Heart right ventricle (tissue), 16 donors: ENCODE data around the gene ARRDC3. TPM values are rescaled to one million over a fixed set of nuclear protein-coding genes. Genes with fewer than 3 reads are reported as not detected.

ENCODE experiments used
- ATAC-seq, 8 donors: fragments of 200-7000 bp; cut with Tn5 transposase; one replicate each; pipeline ENCODE4 v1.9.1; 2020; ENCODE audit warnings: mild to moderate bottlenecking in 8 of 8, moderate library complexity in 8 of 8, moderate number of reproducible peaks in 1 of 8
- DNase-seq, 2 donors: peaks; one replicate each; pipeline ENCODE4 v3.0.0-alpha.2; 2020
- H3K27ac ChIP-seq, 10 donors: fragments of 200-600 bp; sonication (generic) in 2 of 10; one replicate each; pipeline versions ENCODE4 v1.5.0 to v1.8.0; 2020 to 2022; ENCODE audit warnings: mild to moderate bottlenecking in 3 of 10
- H3K27me3 ChIP-seq, 7 donors: fragments of 200-600 bp; one replicate each; pipeline ENCODE4 v1.8.0; 2021 to 2022; ENCODE audit warnings: mild to moderate bottlenecking in 2 of 7
- H3K36me3 ChIP-seq, 9 donors: fragments of 200-600 bp; sonication (generic) in 1 of 9; one replicate each; pipeline versions ENCODE4 v1.5.0 to v1.8.0; 2020 to 2022; ENCODE audit warnings: mild to moderate bottlenecking in 2 of 9
- H3K4me1 ChIP-seq, 9 donors: fragments of 200-600 bp; sonication (generic) in 1 of 9; one replicate each; pipeline versions ENCODE4 v1.5.0 to v1.8.0; 2020 to 2022; ENCODE audit warnings: mild to moderate bottlenecking in 4 of 9
- H3K4me3 ChIP-seq, 10 donors: fragments of 200-600 bp; sonication (generic) in 2 of 10; one replicate each; pipeline versions ENCODE4 v1.5.0 to v1.8.0; 2020 to 2022; ENCODE audit warnings: mild to moderate bottlenecking in 7 of 10, moderate library complexity in 2 of 10
- H3K9me3 ChIP-seq, 11 donors: fragments of 200-600 bp in 10 of 11; sonication (generic) in 2 of 11; one replicate each; pipeline versions ENCODE4 v1.5.0 to v1.8.0; 2013 to 2022; ENCODE audit warnings: mild to moderate bottlenecking in 2 of 11, control low read depth in 1 of 11, moderate library complexity in 1 of 11
- CTCF ChIP-seq, 9 donors: fragments of 200-600 bp; sonication (generic) in 2 of 9; IDR thresholded peaks; one replicate each; pipeline versions ENCODE4 v1.5.0 to v1.8.0; 2021 to 2022; ENCODE audit warnings: antibody characterized with exemption in 9 of 9, mild to moderate bottlenecking in 5 of 9, moderate library complexity in 1 of 9
- WGBS, 2 donors: extraction: QIAGEN DNeasy Blood & Tissue Kit; methylation state at CpG; one replicate each; pipeline ENCODE4 v1.1.7; 2013; ENCODE audit warnings: inconsistent platforms in 1 of 2; 5-methylcytosine and 5-hydroxymethylcytosine counted together
- intact Hi-C, 10 donors: fragments of 100-400 bp; cut with DNase I; formaldehyde crosslinking; loops; one replicate each; pipeline versions ENCODE4 v1.11.1 to v1.14.2; 2022
- polyA plus RNA-seq, 2 donors: library from polyadenylated mRNA; stranded (reverse); fragments of 200-250 nt; gene quantifications; one replicate each; pipeline ENCODE4 v1.2.3, GENCODE V29; 2013
- total RNA-seq, 10 donors: library from RNA; stranded (reverse); fragmentation: NEBNext Ultra II Directional in 3 of 10; extraction: Animal tissue kit (Norgen Biotek cat#: 25700) in 3 of 10; gene quantifications; one replicate each; pipeline versions ENCODE4 v1.2.1 to v1.2.4, GENCODE V29; 2021 to 2023
- donor health status: Arrhythmogenic right ventricular cardiomyopathy.
- donor health status: ischemic (EF 13 %, LVEDD 7.1; RV severe dilation, severe dysfunction).
- donor health status: healthy with polysubstance abuse.
- donor health status: DM: no; HTN: yes; CAD: no.
- donor health status: DM: no; HTN: no; CAD: no.
- donor health status: ischemic (EF 25% LVEDD 6.9; RV normal size, moderate dysfunction).
- donor health status: ischemic (EF 25% LVEDD 5.7; RV mildly dilated, moderate dysfunction).
- donor health status: healthy.
- donor health status: DM: yes; HTN: yes; CAD: no.
- donor health status: Ischemic cardiomyopathy.
- donor health status: ischemic (EF 35%, LVEDD 5.7; RV mildly dilated, moderate dysfunction).
- donor health status: nonischemic (EF 11% LVEDD 7.7; RV severe dilation, severe dysfunction).
- donor health status: DM: yes; HTN: yes; CAD: no.
- donor health status: PGD.
- donor health status: ischemic (EF 29% LVEDD 5.4; RV normal size, mild dysfunction).
- donor health status: nonischemic (EF 23%, LVEDD 6.1; RV moderate dilation, normal function).

Gene ARRDC3
- total and polyA plus RNA-seq, 12 donors: 4.8 to 61.5 (median 17.7) TPM

GRCh38 chr5:91365498-91365897 lies 17.6 kb downstream of the ARRDC3 start:
- WGBS, 2 donors: 92 to 98% methylated on average over 3 of the region's 3 CpGs
- H3K36me3 ChIP-seq: peaks cover 0 to 37% (median 20%) of the 10 kb centered on the region in 9 donors
- no peaks in the 10 kb centered on the region for H3K27me3 ChIP-seq
- H3K4me1 ChIP-seq: peaks cover 0 to 27% (median 6%) of the 10 kb centered on the region in 9 donors
- H3K4me3 ChIP-seq: no peak overlapping the region
- peaks cover 0 to 6% (median 0%) of the 10 kb centered on the region in 11 donors for H3K9me3 ChIP-seq
- TF ChIP-seq CTCF (IDR thresholded peaks at IDR 0.05): no peak
- no peak for ATAC-seq
- DNase-seq: no peak
- H3K27ac ChIP-seq: no peak overlapping the region
- intact Hi-C loops: loop anchor here in 1 of 10 donors (5.0 kb wide), 1 partner anchor 43 kb away; no protein-coding TSS in a partner anchor

- peaks cover 0 to 6% (median 0%) of the 10 kb centered on the region in 11 donors for H3K9me3 ChIP-seq
- TF ChIP-seq CTCF (IDR thresholded peaks at IDR 0.05): no peak
- no peak overlapping the region for H3K4me3 ChIP-seq
- 95 to 100% methylated on average over 1 of the region's 1 CpG for WGBS, 2 donors
- peaks cover 0 to 9% (median 0%) of the 10 kb centered on the region in 9 donors for H3K4me1 ChIP-seq
- ATAC-seq: no peak
- no peak overlapping the region for H3K27ac ChIP-seq
- DNase-seq: no peak
- no peaks in the 10 kb centered on the region for H3K27me3 ChIP-seq
- intact Hi-C loops: no loop called here
- H3K36me3 ChIP-seq: peaks cover 0 to 11% (median 9%) of the 10 kb centered on the region in 9 donors
These were observed 20.2 kb downstream of the ARRDC3 start for GRCh38 chr5:91362935-91363334.

- intact Hi-C loops: no loop called here
These were observed 21.3 kb downstream of the ARRDC3 start for GRCh38 chr5:91361790-91362189.

GRCh38 chr5:91361055-91361701 lies 21.9 kb downstream of the ARRDC3 start:
- DNase-seq (no peak), ATAC-seq (no peak)
- Histone ChIP-seq H3K9me3 (peaks cover 0 to 6% (median 0%) of the 10 kb centered on the region in 11 donors), H3K4me1 (peaks cover 0 to 15% (median 0%) of the 10 kb centered on the region in 9 donors), H3K27ac (no peak overlapping the region), H3K4me3 (no peak overlapping the region), H3K36me3 (no peaks in the 10 kb centered on the region), H3K27me3 (no peaks in the 10 kb centered on the region)
- intact Hi-C loops: no loop called here
- no peak for TF ChIP-seq CTCF (IDR thresholded peaks at IDR 0.05)
- WGBS, 2 donors: 60 to 61% methylated on average over 6 of the region's 6 CpGs

More at GRCh38 chr5:91361790-91362189, 21.3 kb downstream of the ARRDC3 start:
- H3K36me3 ChIP-seq: no peaks in the 10 kb centered on the region
- H3K9me3 ChIP-seq: peaks cover 0 to 6% (median 0%) of the 10 kb centered on the region in 11 donors
- WGBS, 2 donors: 94 to 95% methylated on average over 3 of the region's 3 CpGs
- no peak overlapping the region for H3K4me3 ChIP-seq
- H3K27me3 ChIP-seq: no peaks in the 10 kb centered on the region
- ATAC-seq (no peak), DNase-seq (no peak)
- TF ChIP-seq CTCF (IDR thresholded peaks at IDR 0.05): no peak
- peaks cover 0 to 15% (median 0%) of the 10 kb centered on the region in 9 donors for H3K4me1 ChIP-seq
- H3K27ac ChIP-seq: no peak overlapping the region
